Neural cell (in vitro differentiated cells): ENCODE results near the gene ZFR2. TPM values are rescaled to one million over a fixed set of nuclear protein-coding genes. Genes with fewer than 3 reads are reported as not detected.

Experiments used
- H2AFZ ChIP-seq: fragments of 200-600, 300-800 bp; sonication (generic), shearing (Covaris generic); 2 replicates; pipeline ENCODE4 v1.6.0; 2014; ENCODE audit warnings: low read depth, mild to moderate bottlenecking, antibody characterized with exemption, low read length, moderate library complexity
- H3F3A ChIP-seq: fragments of 200-600 bp; shearing (Covaris generic); 2 replicates; pipeline ENCODE4 v1.6.1; 2016; ENCODE audit warnings: mild to moderate bottlenecking, moderate library complexity, mixed read lengths, antibody characterized with exemption, low read length; ENCODE audit not compliant: insufficient read depth, poor library complexity, severe bottlenecking
- H3K27ac ChIP-seq: fragments of 200-600, 300-800 bp; sonication (generic), shearing (Covaris generic); 2 replicates; pipeline ENCODE4 v1.5.1; 2014; ENCODE audit warnings: mild to moderate bottlenecking, low read length, moderate library complexity
- H3K27me3 ChIP-seq: fragments of 300-800, 200-600 bp; sonication (generic), shearing (Covaris generic); 2 replicates; pipeline ENCODE4 v1.6.0; 2014; ENCODE audit warnings: mild to moderate bottlenecking, low read depth, low read length, moderate library complexity; ENCODE audit not compliant: insufficient read depth
- H3K36me3 ChIP-seq: fragments of 300-800, 200-600 bp; sonication (generic), shearing (Covaris generic); 2 replicates; pipeline ENCODE4 v1.5.1; 2014; ENCODE audit warnings: mild to moderate bottlenecking, antibody characterized with exemption, low read length, moderate library complexity; ENCODE audit not compliant: insufficient read depth
- H3K4me2 ChIP-seq: fragments of 300-800, 200-600 bp; sonication (generic), shearing (Covaris generic); 2 replicates; pipeline ENCODE4 v1.6.0; 2014; ENCODE audit warnings: mild to moderate bottlenecking, low read length
- H3K4me3 ChIP-seq: fragments of 300-800, 200-600 bp; sonication (generic), shearing (Covaris generic); 2 replicates; pipeline ENCODE4 v1.5.1; 2014; ENCODE audit warnings: mild to moderate bottlenecking, low read length, moderate library complexity
- H3K79me2 ChIP-seq: fragments of 200-600 bp; shearing (Covaris generic); replicated peaks from 2 replicates; pipeline ENCODE4 v1.6.0; 2014; ENCODE audit warnings: mild to moderate bottlenecking, low read length, moderate library complexity; ENCODE audit not compliant: insufficient read depth
- H3K9ac ChIP-seq: fragments of 300-800, 200-600 bp; sonication (generic), shearing (Covaris generic); 2 replicates; pipeline ENCODE4 v1.6.1; 2016; ENCODE audit warnings: mild to moderate bottlenecking, low read length, mixed read lengths
- H3K9me2 ChIP-seq: fragments of 200-600 bp; shearing (Covaris generic); 2 replicates; pipeline ENCODE4 v1.6.1; 2016; ENCODE audit warnings: mild to moderate bottlenecking, low read length, mixed read lengths; ENCODE audit not compliant: insufficient read depth
- H3K9me3 ChIP-seq: fragments of 200-600, 300-800 bp; sonication (generic), shearing (Covaris generic); 2 replicates; pipeline ENCODE4 v1.6.1; 2016; ENCODE audit warnings: mild to moderate bottlenecking, mixed run types, low read length, moderate library complexity, mixed read lengths
- H4K20me1 ChIP-seq: fragments of 200-600 bp; shearing (Covaris generic); 2 replicates; pipeline ENCODE4 v1.6.1; 2016; ENCODE audit warnings: mild to moderate bottlenecking, mixed run types; ENCODE audit not compliant: insufficient read depth
- CTCF ChIP-seq: fragments of 450-650 bp; IDR thresholded peaks from 2 replicates; pipeline ENCODE4 v1.5.1; 2014; ENCODE audit warnings: antibody characterized with exemption, mild to moderate bottlenecking, moderate library complexity; ENCODE audit not compliant: poor library complexity, severe bottlenecking
- EP300 ChIP-seq: fragments of 450-650 bp; conservative IDR thresholded peaks from 2 replicates; pipeline ENCODE4 v1.6.1; 2014; ENCODE audit warnings: antibody characterized with exemption, mild to moderate bottlenecking, moderate library complexity; ENCODE audit not compliant: poor library complexity, severe bottlenecking
- EZH2 ChIP-seq: fragments of 200-600, 300-800 bp; shearing (Covaris generic), sonication (generic); IDR thresholded peaks from 2 replicates; pipeline ENCODE4 v1.6.1; 2014; ENCODE audit warnings: antibody characterized with exemption, low read length, borderline replicate concordance, mild to moderate bottlenecking; ENCODE audit not compliant: insufficient read depth, poor library complexity, severe bottlenecking
- MXI1 ChIP-seq: fragments of 450-650 bp; conservative IDR thresholded peaks from 2 replicates; pipeline ENCODE4 v1.6.1; 2014; ENCODE audit warnings: antibody characterized with exemption, mild to moderate bottlenecking; ENCODE audit not compliant: poor library complexity, severe bottlenecking
- POLR2AphosphoS5 ChIP-seq: IDR thresholded peaks from 2 replicates; pipeline ENCODE4 v1.6.1; 2012
- RAD21 ChIP-seq: fragments of 450-650 bp; conservative IDR thresholded peaks from 2 replicates; pipeline ENCODE4 v1.6.1; 2014; ENCODE audit warnings: antibody characterized with exemption, mild to moderate bottlenecking, moderate library complexity
- REST ChIP-seq: IDR thresholded peaks from 2 replicates; pipeline ENCODE4 v1.6.1; 2012; ENCODE audit warnings: borderline replicate concordance
- SMC3 ChIP-seq: fragments of 450-650 bp; conservative IDR thresholded peaks from 2 replicates; pipeline ENCODE4 v1.6.1; 2014; ENCODE audit warnings: antibody characterized with exemption, mild to moderate bottlenecking, moderate library complexity; ENCODE audit not compliant: poor library complexity
- TAF1 ChIP-seq: IDR thresholded peaks from 2 replicates; pipeline ENCODE4 v1.6.1; 2012; ENCODE audit warnings: low read depth
- polyA plus RNA-seq: library from polyadenylated mRNA; depleted of rRNA; stranded (reverse); fragments of >200 nt; gene quantifications from 2 replicates; pipeline ENCODE4 v1.2.3, GENCODE V29; 2014

The ZFR2 gene
- polyA plus RNA-seq, 1 donor from 2014 or later: 9.0 TPM

GRCh38 chr19:3769494-3769893 lies 99.3 kb downstream of the ZFR2 start:
- no peaks in the 10 kb centered on the region for H3K79me2 ChIP-seq
- no peaks in the 10 kb centered on the region for H3K27me3 ChIP-seq
- H3K36me3 ChIP-seq: no peaks in the 10 kb centered on the region
- no peak overlapping the region for H3K4me2 ChIP-seq
- TF ChIP-seq EP300 (no peak), EZH2 (no peak), REST (no peak), POLR2AphosphoS5 (no peak), CTCF (no peak), SMC3 (no peak)
- no peak overlapping the region for H3K4me3 ChIP-seq
- no peak overlapping the region for H3K9ac ChIP-seq
- no peak overlapping the region for H2AFZ ChIP-seq
- no peaks in the 10 kb centered on the region for H3F3A ChIP-seq
- no peaks in the 10 kb centered on the region for H4K20me1 ChIP-seq
- no peak overlapping the region for H3K27ac ChIP-seq
- H3K9me3 ChIP-seq: no peaks in the 10 kb centered on the region
- H3K9me2 ChIP-seq: no peaks in the 10 kb centered on the region

GRCh38 chr19:3768748-3769099 lies 100.1 kb downstream of the ZFR2 start:
- Histone ChIP-seq H4K20me1 (no peaks in the 10 kb centered on the region), H2AFZ (no peak overlapping the region), H3K79me2 (no peaks in the 10 kb centered on the region), H3K9me2 (no peaks in the 10 kb centered on the region), H3K27ac (no peak overlapping the region), H3K9ac (no peak overlapping the region), H3F3A (no peaks in the 10 kb centered on the region), H3K9me3 (no peaks in the 10 kb centered on the region), H3K4me3 (no peak overlapping the region), H3K36me3 (no peaks in the 10 kb centered on the region), H3K27me3 (no peaks in the 10 kb centered on the region), H3K4me2 (no peak overlapping the region)
- no peak for TF ChIP-seq REST
- no peak for TF ChIP-seq POLR2AphosphoS5
- no peak for TF ChIP-seq EP300
- no peak for TF ChIP-seq EZH2
- TF ChIP-seq TAF1: no peak
- no peak for TF ChIP-seq SMC3
- no peak for TF ChIP-seq RAD21
- no peak for TF ChIP-seq MXI1
- TF ChIP-seq CTCF: no peak
